SK-N-MC (cell line): ENCODE data around the gene C4A.

Source experiments
- EZH2 ChIP-seq: fragments of 200-600 bp; sonication (generic); IDR thresholded peaks from one replicate; pipeline ENCODE4 v1.6.1; 2017; ENCODE audit warnings: antibody characterized with exemption
- POLR2AphosphoS5 ChIP-seq: IDR thresholded peaks from 2 replicates; pipeline ENCODE4 v1.6.1; 2012; ENCODE audit warnings: mild to moderate bottlenecking, low read depth, low read length, borderline replicate concordance

DNA sequence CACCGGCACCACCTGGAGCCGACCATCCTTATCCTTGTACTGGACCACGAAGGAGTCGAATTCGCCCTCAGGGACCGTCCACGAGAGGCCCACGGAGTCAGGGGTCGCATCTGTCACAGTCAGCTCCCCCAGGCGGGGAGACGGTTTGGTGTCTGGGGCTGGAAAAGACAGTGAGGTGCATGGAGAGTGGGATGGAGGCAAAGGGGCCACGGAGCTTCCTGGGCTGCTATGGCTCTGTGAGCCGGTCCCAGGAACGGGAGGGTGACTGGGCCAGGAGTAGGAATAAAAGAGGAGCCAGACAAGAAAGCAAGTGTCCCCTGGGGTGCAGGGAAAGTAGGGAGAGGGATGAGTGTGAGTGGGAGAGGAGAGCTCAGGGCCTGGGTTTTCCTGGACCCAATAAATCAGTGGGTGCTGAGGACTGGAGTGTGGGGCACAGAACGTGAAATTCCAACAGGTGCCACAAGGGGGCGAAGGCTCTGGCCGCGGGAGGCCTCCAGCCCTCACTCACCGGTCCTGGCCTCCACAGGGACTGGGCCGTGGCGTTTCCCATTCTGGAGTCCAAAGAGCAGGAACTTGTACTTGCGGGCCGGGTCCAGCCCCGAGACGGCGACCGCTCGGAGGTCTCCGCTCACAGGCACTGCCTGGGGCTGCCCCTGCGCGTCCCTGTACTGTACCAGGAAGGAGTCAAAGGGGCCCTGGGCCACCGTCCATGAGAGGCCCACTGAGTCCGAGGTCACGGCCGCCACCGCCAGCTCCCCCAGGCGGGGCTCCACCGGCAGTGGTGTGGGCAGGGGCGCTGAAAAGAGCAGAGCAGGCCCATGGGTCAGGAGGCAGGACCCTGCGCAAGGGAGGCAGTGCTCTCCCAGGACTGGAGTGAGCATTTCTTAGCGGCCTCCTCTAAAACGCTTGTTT, 66.3 kb downstream of the C4A start:
- TF ChIP-seq POLR2AphosphoS5 = no peak
- no peak for TF ChIP-seq EZH2
